Heart left ventricle (tissue), 13 donors: ENCODE results near the gene VASN.

Experiments used
- CTCF ChIP-seq, 12 donors: fragments of 200-600 bp; sonication (generic) in 4 of 12; IDR thresholded peaks; one replicate each; pipeline versions ENCODE4 v1.5.0 to v1.8.0; 2018 to 2022; ENCODE audit warnings: antibody characterized with exemption in 12 of 12, mild to moderate bottlenecking in 5 of 12
- POLR2A ChIP-seq, 2 donors: fragments of 450-650 bp; IDR thresholded peaks; one replicate each; pipeline ENCODE4 v1.6.1; 2017; ENCODE audit warnings: antibody characterized with exemption in 2 of 2, mild to moderate bottlenecking in 2 of 2, moderate library complexity in 2 of 2
- donor health status: ischemic (EF 13 %, LVEDD 7.1; RV severe dilation, severe dysfunction).
- donor health status: DM: no; HTN: yes; CAD: no.
- donor health status: DM: no; HTN: no; CAD: no.
- donor health status: ischemic (EF 25% LVEDD 6.9; RV normal size, moderate dysfunction).
- donor health status: ischemic (EF 25% LVEDD 5.7; RV mildly dilated, moderate dysfunction).
- donor health status: ischemic (EF 35%, LVEDD 5.7; RV mildly dilated, moderate dysfunction).
- donor health status: nonischemic (EF 11% LVEDD 7.7; RV severe dilation, severe dysfunction).
- donor health status: DM: yes; HTN: yes; CAD: no.
- donor health status: PGD.
- donor health status: ischemic (EF 29% LVEDD 5.4; RV normal size, mild dysfunction).
- donor health status: nonischemic (EF 23%, LVEDD 6.1; RV moderate dilation, normal function).

GRCh38 chr16:4376126-4376892 lies 4.7 kb downstream of the VASN start:
- TF ChIP-seq CTCF (IDR thresholded peaks at IDR 0.05) = no peak
- TF ChIP-seq POLR2A (IDR thresholded peaks at IDR 0.05) = no peak
